Thyroid gland (tissue), 4 donors: ENCODE data around the gene NFIA. TPM values are rescaled to one million over a fixed set of nuclear protein-coding genes. Genes with fewer than 3 reads are reported as not detected.
A peak's percentile ranks its signal among the peaks of the same experiment; 100 is the strongest.

Experiments used
- DNase-seq, 2 donors: peaks; one replicate each; pipeline ENCODE4 v3.0.0-alpha.2; 2019
- H3K27ac ChIP-seq, 3 donors: fragments of 200-600 bp; sonication (generic); 1 replicate in 2 of 3; 2 replicates in 1 of 3; pipeline ENCODE4 v1.5.1; 2016 to 2019; ENCODE audit warnings: mild to moderate bottlenecking in 1 of 3, moderate library complexity in 1 of 3
- H3K27me3 ChIP-seq: fragments of 200-600 bp; sonication (generic); one replicate; pipeline ENCODE4 v1.5.1; 2019
- H3K36me3 ChIP-seq, 2 donors: fragments of 200-600 bp; sonication (generic); one replicate each; pipeline ENCODE4 v1.5.1; 2016 to 2019
- H3K4me1 ChIP-seq, 2 donors: fragments of 200-600 bp; sonication (generic); one replicate each; pipeline ENCODE4 v1.5.1; 2017 to 2019
- H3K4me3 ChIP-seq, 3 donors: fragments of 200-600 bp; sonication (generic); replicated peaks in 1 of 3; 1 replicate in 2 of 3; 2 replicates in 1 of 3; pipeline ENCODE4 v1.5.1; 2016; ENCODE audit warnings: mild to moderate bottlenecking in 1 of 3
- H3K9me3 ChIP-seq: fragments of 200-600 bp; sonication (generic); one replicate; pipeline ENCODE4 v1.5.1; 2017
- CTCF ChIP-seq, 6 experiments: fragments of 200-600 bp in 3 of 6; fragments of 450-650 bp in 3 of 6; sonication (generic) in 3 of 6; IDR thresholded peaks; one replicate each; pipeline ENCODE4 v1.5.1; 2016 to 2019; ENCODE audit warnings: antibody characterized with exemption in 6 of 6, mild to moderate bottlenecking in 2 of 6, inconsistent platforms in 1 of 6, moderate library complexity in 1 of 6
- POLR2A ChIP-seq, 2 donors: fragments of 450-650 bp; IDR thresholded peaks; one replicate each; pipeline ENCODE4 v1.6.1; 2017; ENCODE audit warnings: antibody characterized with exemption in 2 of 2, mild to moderate bottlenecking in 2 of 2, moderate library complexity in 1 of 2
- WGBS, 2 donors: methylation state at CpG; one replicate each; pipeline ENCODE4 v1.1.5; 2017; 5-methylcytosine and 5-hydroxymethylcytosine counted together
- intact Hi-C: fragments of 100-400 bp; cut with DNase I; formaldehyde crosslinking; loops from one replicate; pipeline ENCODE4 v1.15.1; 2023
- total RNA-seq, 4 donors: library from RNA; depleted of rRNA; stranded (reverse); fragments of >200 nt; gene quantifications; one replicate each; pipeline ENCODE4 v1.2.3, GENCODE V29; 2016

NFIA gene
- total RNA-seq, 4 donors from 2014 or later, result 105 to 149 (median 118) TPM

GRCh38 chr1:61115436-61115835 is 33.1 kb downstream of the NFIA start:
- WGBS, 2 donors, result 93 to 96% methylated on average over 7 of the region's 7 CpGs
- no peaks in the 10 kb centered on the region for H3K36me3 ChIP-seq
- TF ChIP-seq POLR2A (IDR thresholded peaks at IDR 0.05), result no peak
- no peak for TF ChIP-seq CTCF (IDR thresholded peaks at IDR 0.05)
- no peak overlapping the region for H3K27ac ChIP-seq
- H3K27me3 ChIP-seq, result no peaks in the 10 kb centered on the region
- intact Hi-C loops, result no loop called here
- no peaks in the 10 kb centered on the region for H3K9me3 ChIP-seq
- no peak for DNase-seq
- H3K4me3 ChIP-seq, result no peak overlapping the region
- H3K4me1 ChIP-seq, result peaks cover 28 to 60% of the 10 kb centered on the region in 2 donors

GRCh38 chr1:61116421-61116820 is 34.1 kb downstream of the NFIA start:
- Histone ChIP-seq H3K27me3 (no peaks in the 10 kb centered on the region), H3K36me3 (no peaks in the 10 kb centered on the region)

GRCh38 chr1:61117283-61117682 is 34.9 kb downstream of the NFIA start:
- Histone ChIP-seq H3K4me3 (no peak overlapping the region), H3K27ac (peak overlapping the region in 1 of 3 donors; percentile 43), H3K27me3 (no peaks in the 10 kb centered on the region), H3K4me1 (peaks cover 35 to 67% of the 10 kb centered on the region in 2 donors), H3K9me3 (no peaks in the 10 kb centered on the region), H3K36me3 (no peaks in the 10 kb centered on the region)
- no peak for DNase-seq
- intact Hi-C loops, result no loop called here
- TF ChIP-seq CTCF (IDR thresholded peaks at IDR 0.05) (no peak), POLR2A (IDR thresholded peaks at IDR 0.05) (no peak)
- WGBS, 2 donors, result 96 to 98% methylated on average over 2 of the region's 2 CpGs

More at GRCh38 chr1:61116421-61116820, 34.1 kb downstream of the NFIA start:
- peaks cover 31 to 60% of the 10 kb centered on the region in 2 donors for H3K4me1 ChIP-seq
- no peak for TF ChIP-seq CTCF (IDR thresholded peaks at IDR 0.05)
- no peak for TF ChIP-seq POLR2A (IDR thresholded peaks at IDR 0.05)
- 61 to 67% methylated on average over 6 of the region's 6 CpGs for WGBS, 2 donors
- H3K27ac ChIP-seq, result peak overlapping the region in 2 of 3 donors; percentile 6 to 43
- no peaks in the 10 kb centered on the region for H3K9me3 ChIP-seq
- no peak for DNase-seq
- H3K4me3 ChIP-seq, result no peak overlapping the region
- intact Hi-C loops, result no loop called here

GRCh38 chr1:61119085-61119484 is 36.7 kb downstream of the NFIA start:
- no peaks in the 10 kb centered on the region for H3K36me3 ChIP-seq
- H3K27ac ChIP-seq, result peak overlapping the region; percentile 13 to 64 (median 63)
- intact Hi-C loops, result no loop called here
- H3K27me3 ChIP-seq, result no peaks in the 10 kb centered on the region
- TF ChIP-seq POLR2A (IDR thresholded peaks at IDR 0.05), result no peak
- TF ChIP-seq CTCF (IDR thresholded peaks at IDR 0.05), result no peak
- WGBS, 2 donors, result 72 to 78% methylated on average over 3 of the region's 3 CpGs
- DNase-seq, result no peak
- H3K4me3 ChIP-seq, result no peak overlapping the region
- peaks cover 41 to 79% of the 10 kb centered on the region in 2 donors for H3K4me1 ChIP-seq
- H3K9me3 ChIP-seq, result no peaks in the 10 kb centered on the region

GRCh38 chr1:61120246-61120840 is 38.0 kb downstream of the NFIA start:
- TF ChIP-seq CTCF (IDR thresholded peaks at IDR 0.05) (peak in 1 of 6 experiments; percentile 5), POLR2A (IDR thresholded peaks at IDR 0.05) (no peak)
- no peaks in the 10 kb centered on the region for H3K36me3 ChIP-seq
- H3K27me3 ChIP-seq, result no peaks in the 10 kb centered on the region
- peaks cover 54 to 82% of the 10 kb centered on the region in 2 donors for H3K4me1 ChIP-seq
- H3K4me3 ChIP-seq, result no peak overlapping the region
- peak; percentile 59 to 64 for DNase-seq
- H3K9me3 ChIP-seq, result no peaks in the 10 kb centered on the region
- peak overlapping the region; percentile 63 to 68 (median 64) for H3K27ac ChIP-seq
- 16 to 19% methylated on average over 5 of the region's 5 CpGs for WGBS, 2 donors
- intact Hi-C loops, result no loop called here
